ENCODE measurements around the gene PTPRN2. TPM values are rescaled to one million over a fixed set of nuclear protein-coding genes. Genes with fewer than 3 reads are reported as not detected.

PTPRN2 gene
- total RNA-seq, result 0.71 and 0.74 TPM in 2 replicates

DNA sequence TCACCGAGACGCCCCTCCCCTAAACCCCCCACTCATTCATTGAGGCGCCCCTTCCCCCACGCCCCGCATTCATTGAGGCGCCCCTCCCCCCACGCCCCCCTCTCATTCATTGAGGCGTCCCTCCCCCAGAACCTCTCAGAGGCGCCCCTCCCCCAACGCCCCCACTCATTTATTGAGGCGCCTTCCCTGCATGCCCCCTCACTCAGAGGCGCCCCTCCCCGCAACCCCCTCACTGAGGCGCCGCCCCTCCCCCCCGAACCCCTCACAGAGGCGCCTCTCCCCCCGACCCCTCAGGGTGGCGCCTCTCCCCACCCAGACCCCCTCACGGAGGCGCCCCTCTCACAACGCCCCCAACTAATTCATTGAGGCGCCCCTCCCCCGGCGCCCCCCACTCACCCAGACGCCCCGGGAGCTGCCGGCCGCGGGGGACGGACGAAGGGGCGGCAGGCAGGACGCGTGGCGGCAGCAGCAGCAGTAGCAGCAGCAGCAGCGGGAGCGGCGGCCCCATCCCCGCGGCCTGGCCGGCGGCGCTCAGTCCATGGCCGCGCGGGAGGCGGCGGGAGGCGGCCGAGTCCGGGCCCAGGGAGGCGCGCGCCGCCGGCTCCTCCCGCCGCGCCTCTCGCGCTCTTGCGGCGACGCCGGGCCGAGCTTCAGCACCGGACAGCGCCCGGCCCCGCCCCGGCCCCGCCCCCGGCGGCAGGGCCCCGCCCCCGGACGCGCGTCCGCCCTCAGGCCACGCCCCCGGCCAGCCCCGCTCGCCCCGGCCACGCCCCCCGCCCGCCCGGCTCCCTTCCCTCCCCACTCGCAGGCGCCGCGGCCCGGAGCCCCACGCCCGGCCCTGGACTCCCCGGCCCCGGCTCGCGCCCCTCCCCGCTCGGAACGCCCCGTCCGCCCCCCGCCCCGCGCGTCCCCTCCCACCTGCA lies at the start of gene PTPRN2:
PTPRN2 (minus strand) TSS at position 662 of the 923 bp plus-strand sequence.

Other genes starting within 250 kb of the PTPRN2 start
- gene NCAPG2, start 117.0 kb upstream of the PTPRN2 start, total RNA-seq, result 5.3 and 7.0 TPM in 2 replicates
- gene ESYT2, start 241.7 kb upstream of the PTPRN2 start, total RNA-seq, result 94.4 and 115 TPM in 2 replicates

Data from smooth muscle cell of bladder (primary cell).